Measurements from ENCODE around the gene CAST.

DNA sequence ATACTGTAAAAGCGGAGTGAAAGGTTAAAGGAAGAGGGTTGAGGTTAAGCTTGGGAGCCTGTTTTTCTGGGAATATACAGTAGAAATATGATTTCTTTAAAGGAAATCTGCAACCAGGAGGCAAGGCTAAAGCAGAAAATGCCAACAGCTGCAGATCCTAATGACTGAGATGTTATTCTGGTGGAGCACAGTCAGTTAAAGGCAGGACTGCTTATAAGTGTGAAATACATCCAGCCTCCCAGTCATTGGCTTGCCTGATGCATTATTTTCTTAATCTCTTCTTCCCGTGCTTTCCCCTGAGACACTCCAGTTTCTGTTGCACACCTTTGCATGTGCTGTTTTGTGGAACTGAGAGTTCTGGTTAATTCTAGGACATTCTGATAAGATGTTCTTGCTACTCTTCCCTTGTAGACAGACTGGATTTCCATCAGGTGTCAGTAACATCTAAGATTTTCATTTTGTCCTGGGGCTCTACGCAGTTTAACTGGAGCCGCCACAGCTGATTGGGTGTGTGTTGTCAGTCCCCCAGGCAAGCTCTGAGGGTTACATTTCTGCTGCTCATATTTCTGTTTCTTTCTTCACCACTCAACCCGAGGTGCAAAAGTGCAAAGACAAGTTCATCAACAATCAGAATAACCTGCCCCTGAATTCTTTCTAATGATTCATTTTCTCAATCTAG lies 44.4 kb downstream of the CAST start:
- TF ChIP-seq, protein P1, sequence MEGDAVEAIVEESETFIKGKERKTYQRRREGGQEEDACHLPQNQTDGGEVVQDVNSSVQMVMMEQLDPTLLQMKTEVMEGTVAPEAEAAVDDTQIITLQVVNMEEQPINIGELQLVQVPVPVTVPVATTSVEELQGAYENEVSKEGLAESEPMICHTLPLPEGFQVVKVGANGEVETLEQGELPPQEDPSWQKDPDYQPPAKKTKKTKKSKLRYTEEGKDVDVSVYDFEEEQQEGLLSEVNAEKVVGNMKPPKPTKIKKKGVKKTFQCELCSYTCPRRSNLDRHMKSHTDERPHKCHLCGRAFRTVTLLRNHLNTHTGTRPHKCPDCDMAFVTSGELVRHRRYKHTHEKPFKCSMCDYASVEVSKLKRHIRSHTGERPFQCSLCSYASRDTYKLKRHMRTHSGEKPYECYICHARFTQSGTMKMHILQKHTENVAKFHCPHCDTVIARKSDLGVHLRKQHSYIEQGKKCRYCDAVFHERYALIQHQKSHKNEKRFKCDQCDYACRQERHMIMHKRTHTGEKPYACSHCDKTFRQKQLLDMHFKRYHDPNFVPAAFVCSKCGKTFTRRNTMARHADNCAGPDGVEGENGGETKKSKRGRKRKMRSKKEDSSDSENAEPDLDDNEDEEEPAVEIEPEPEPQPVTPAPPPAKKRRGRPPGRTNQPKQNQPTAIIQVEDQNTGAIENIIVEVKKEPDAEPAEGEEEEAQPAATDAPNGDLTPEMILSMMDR (IDR thresholded peaks at IDR 0.05), result no peak
- no peak for TF ChIP-seq POLR2A (IDR thresholded peaks at IDR 0.05)
